HUES6 (cell line): Measurements from ENCODE around the gene GALNT6.

Experiments used
- H3K27ac ChIP-seq: 2 replicates; pipeline ENCODE4 v1.7.0; 2013; ENCODE audit warnings: low read depth, mild to moderate bottlenecking, low read length, inconsistent platforms
- H3K27me3 ChIP-seq: 2 replicates; pipeline ENCODE4 v1.6.1; 2013; ENCODE audit warnings: low read length; ENCODE audit not compliant: control insufficient read depth, insufficient read depth
- H3K36me3 ChIP-seq: 2 replicates; pipeline ENCODE4 v1.6.1; 2013; ENCODE audit warnings: low read length; ENCODE audit not compliant: control insufficient read depth, insufficient read depth
- H3K4me1 ChIP-seq: 2 replicates; pipeline ENCODE4 v1.6.1; 2013; ENCODE audit warnings: low read length; ENCODE audit not compliant: control insufficient read depth, insufficient read depth
- H3K4me3 ChIP-seq: 2 replicates; pipeline ENCODE4 v1.5.1; 2013; ENCODE audit warnings: low read depth, low read length
- H3K9ac ChIP-seq: one replicate; pipeline ENCODE4 v1.6.1; 2013; ENCODE audit warnings: mild to moderate bottlenecking, low read length
- H3K9me3 ChIP-seq: 2 replicates; pipeline ENCODE4 v1.6.1; 2013; ENCODE audit warnings: low read depth, low read length; ENCODE audit not compliant: control insufficient read depth, insufficient read depth

GALNT6 gene

DNA sequence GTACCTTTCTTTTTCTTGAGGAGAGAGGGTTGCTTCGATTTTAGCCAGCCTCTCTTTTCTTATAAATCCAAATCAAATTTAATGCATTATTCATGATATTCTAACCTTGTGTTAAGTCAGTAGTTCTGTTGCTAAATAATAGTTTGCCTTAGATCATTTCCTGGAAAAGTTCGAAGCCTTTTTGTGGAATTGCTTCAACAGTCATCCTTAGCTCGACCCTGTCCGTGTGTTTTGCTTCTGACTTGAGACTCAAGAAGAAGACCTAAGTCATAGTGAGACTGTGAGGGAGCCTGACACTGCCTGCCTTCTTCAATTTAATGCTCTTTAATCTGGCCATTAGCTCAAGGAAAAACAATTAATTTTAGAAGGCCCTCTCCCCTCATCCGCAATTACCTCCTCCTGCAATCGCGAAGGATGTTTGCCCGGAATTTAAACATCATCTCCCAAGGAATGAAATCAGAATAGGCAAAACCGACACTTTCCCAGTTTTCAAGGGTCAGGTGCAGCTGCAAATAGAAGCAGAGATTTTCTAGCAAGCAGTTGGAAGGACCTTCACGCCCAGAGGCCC lies 33.0 kb upstream of the GALNT6 start:
- no peaks in the 10 kb centered on the region for H3K9me3 ChIP-seq
- H3K27me3 ChIP-seq = no peaks in the 10 kb centered on the region
- H3K4me1 ChIP-seq = peaks cover 26% of the 10 kb centered on the region
- no peak overlapping the region for H3K27ac ChIP-seq
- H3K4me3 ChIP-seq = no peak overlapping the region; the same call in 1 of the 2 replicates
- H3K36me3 ChIP-seq = no peaks in the 10 kb centered on the region
- H3K9ac ChIP-seq = no peak overlapping the region

- Histone ChIP-seq H3K27me3 (no peaks in the 10 kb centered on the region), H3K36me3 (no peaks in the 10 kb centered on the region), H3K4me3 (no peak overlapping the region), H3K27ac (no peak overlapping the region), H3K9me3 (no peaks in the 10 kb centered on the region), H3K4me1 (peaks cover 30% of the 10 kb centered on the region), H3K9ac (no peak overlapping the region)
Observed at GRCh38 chr12:51421266-51421884, 30.2 kb upstream of the GALNT6 start.

- Histone ChIP-seq H3K36me3 (no peaks in the 10 kb centered on the region), H3K4me1 (peaks cover 18% of the 10 kb centered on the region), H3K4me3 (no peak overlapping the region), H3K27ac (no peak overlapping the region), H3K9ac (no peak overlapping the region), H3K27me3 (no peaks in the 10 kb centered on the region), H3K9me3 (no peaks in the 10 kb centered on the region)
Observed at GRCh38 chr12:51419425-51420193, 28.4 kb upstream of the GALNT6 start.

GRCh38 chr12:51417826-51418225 lies 26.6 kb upstream of the GALNT6 start:
- Histone ChIP-seq H3K4me3 (no peak overlapping the region), H3K36me3 (no peaks in the 10 kb centered on the region), H3K27me3 (no peaks in the 10 kb centered on the region), H3K27ac (no peak overlapping the region), H3K9ac (no peak overlapping the region), H3K4me1 (peaks cover 18% of the 10 kb centered on the region), H3K9me3 (no peaks in the 10 kb centered on the region)

DNA sequence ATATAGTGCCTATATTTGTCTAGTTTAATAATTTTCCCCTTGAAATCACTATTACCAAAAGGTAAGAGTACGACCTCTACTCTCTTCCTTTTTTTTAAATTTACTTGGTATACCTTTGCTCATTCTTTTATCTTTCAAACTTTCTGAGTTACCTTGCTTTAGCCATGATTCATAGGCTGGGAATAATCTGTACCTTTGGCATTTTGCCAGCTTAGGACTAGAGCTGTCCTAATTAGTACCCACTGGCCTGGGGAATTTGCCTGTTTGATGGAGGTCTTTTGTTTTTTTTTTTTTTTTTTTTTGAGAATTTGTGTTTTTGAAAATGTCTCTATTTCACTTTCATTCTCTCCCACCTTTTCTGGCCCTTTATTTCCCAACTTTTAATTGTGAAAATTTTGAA lies 24.7 kb upstream of the GALNT6 start:
- Histone ChIP-seq H3K27me3 (no peaks in the 10 kb centered on the region), H3K9me3 (no peaks in the 10 kb centered on the region), H3K4me1 (peaks cover 15% of the 10 kb centered on the region), H3K27ac (no peak overlapping the region), H3K4me3 (no peak overlapping the region), H3K36me3 (no peaks in the 10 kb centered on the region), H3K9ac (no peak overlapping the region)

- Histone ChIP-seq H3K27me3 (no peaks in the 10 kb centered on the region), H3K9me3 (no peaks in the 10 kb centered on the region), H3K9ac (no peak overlapping the region), H3K36me3 (no peaks in the 10 kb centered on the region), H3K4me3 (no peak overlapping the region), H3K4me1 (peaks cover 1% of the 10 kb centered on the region), H3K27ac (no peak overlapping the region)
Observed at GRCh38 chr12:51413791-51414190, 22.6 kb upstream of the GALNT6 start.

- Histone ChIP-seq H3K9me3 (no peaks in the 10 kb centered on the region), H3K4me1 (0 out of 2 replicates have a peak, but pooled peaks cover 4% of the 10 kb centered on the region), H3K4me3 (no peak overlapping the region), H3K9ac (no peak overlapping the region), H3K36me3 (no peaks in the 10 kb centered on the region), H3K27ac (no peak overlapping the region), H3K27me3 (no peaks in the 10 kb centered on the region)
Observed at GRCh38 chr12:51413149-51413548, 21.9 kb upstream of the GALNT6 start.

GRCh38 chr12:51409846-51410245 lies 18.6 kb upstream of the GALNT6 start:
- Histone ChIP-seq H3K4me3 (no peak overlapping the region), H3K27ac (no peak overlapping the region; the same call in 1 of the 2 replicates), H3K4me1 (peaks cover 10% of the 10 kb centered on the region; the same call in 1 of the 2 replicates)

GRCh38 chr12:51407604-51408003 lies 16.4 kb upstream of the GALNT6 start:
- H3K27me3 ChIP-seq = no peaks in the 10 kb centered on the region
- no peak overlapping the region for H3K27ac ChIP-seq
- no peak overlapping the region for H3K4me3 ChIP-seq
- no peaks in the 10 kb centered on the region for H3K9me3 ChIP-seq
- H3K9ac ChIP-seq = no peak overlapping the region
- H3K36me3 ChIP-seq = no peaks in the 10 kb centered on the region
- H3K4me1 ChIP-seq = peaks cover 10% of the 10 kb centered on the region; the same call in 1 of the 2 replicates

More at GRCh38 chr12:51409846-51410245, 18.6 kb upstream of the GALNT6 start:
- Histone ChIP-seq H3K27me3 (no peaks in the 10 kb centered on the region), H3K36me3 (no peaks in the 10 kb centered on the region), H3K9me3 (no peaks in the 10 kb centered on the region), H3K9ac (no peak overlapping the region)

- no peaks in the 10 kb centered on the region for H3K27me3 ChIP-seq
- H3K9me3 ChIP-seq = no peaks in the 10 kb centered on the region
- H3K9ac ChIP-seq = no peak overlapping the region
- H3K36me3 ChIP-seq = no peaks in the 10 kb centered on the region
- H3K4me1 ChIP-seq = peaks cover 10% of the 10 kb centered on the region; the same call in 1 of the 2 replicates
- H3K27ac ChIP-seq = no peak overlapping the region
- no peak overlapping the region for H3K4me3 ChIP-seq
Observed at GRCh38 chr12:51406859-51407258, 15.7 kb upstream of the GALNT6 start.

- Histone ChIP-seq H3K4me1 (peaks cover 10% of the 10 kb centered on the region; the same call in 1 of the 2 replicates), H3K27ac (no peak overlapping the region), H3K36me3 (no peaks in the 10 kb centered on the region), H3K4me3 (no peak overlapping the region), H3K27me3 (no peaks in the 10 kb centered on the region), H3K9ac (no peak overlapping the region), H3K9me3 (no peaks in the 10 kb centered on the region)
Observed at GRCh38 chr12:51406290-51406689, 15.1 kb upstream of the GALNT6 start.
